ENCODE results near the gene LAPTM4A. TPM values are rescaled to one million over a fixed set of nuclear protein-coding genes. Genes with fewer than 3 reads are reported as not detected.
A peak's percentile ranks its signal among the peaks of the same experiment; 100 is the strongest.
"Not testable (repeated sequence)": the region's sequence is repeated elsewhere in the genome, so short reads cannot be mapped to it uniquely, and the experiment has no call there.

The LAPTM4A gene
- total RNA-seq, 1 experiment from 2014 or later = 122 TPM

DNA sequence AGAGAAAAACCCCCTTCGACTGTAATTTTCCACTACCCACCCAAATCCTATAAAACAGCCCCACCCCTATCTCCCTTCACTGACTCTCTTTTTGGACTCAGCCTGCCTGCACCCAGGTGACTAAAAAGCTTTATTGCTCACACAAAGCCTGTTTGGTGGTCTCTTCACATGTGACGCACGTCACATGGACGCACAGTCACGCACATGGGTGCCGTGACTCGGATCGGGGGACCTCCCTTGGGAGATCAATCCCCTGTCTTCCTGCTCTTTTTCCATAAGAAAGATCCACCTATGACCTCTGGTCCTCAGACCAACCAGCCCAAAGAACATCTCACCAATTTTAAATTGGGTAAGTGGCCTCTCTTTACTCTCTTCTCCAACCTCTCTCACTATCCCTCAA lies 31.4 kb upstream of the LAPTM4A start:
- DNase-seq; H3K4me3 ChIP-seq (ENCODE audit: insufficient read depth, low read depth, low read length); H3K36me3 ChIP-seq (replicated peaks; ENCODE audit: control insufficient read depth, insufficient read depth, low read length); H3K27me3 ChIP-seq (ENCODE audit: control insufficient read depth, insufficient read depth, low read length): not testable (repeated sequence)

DNA sequence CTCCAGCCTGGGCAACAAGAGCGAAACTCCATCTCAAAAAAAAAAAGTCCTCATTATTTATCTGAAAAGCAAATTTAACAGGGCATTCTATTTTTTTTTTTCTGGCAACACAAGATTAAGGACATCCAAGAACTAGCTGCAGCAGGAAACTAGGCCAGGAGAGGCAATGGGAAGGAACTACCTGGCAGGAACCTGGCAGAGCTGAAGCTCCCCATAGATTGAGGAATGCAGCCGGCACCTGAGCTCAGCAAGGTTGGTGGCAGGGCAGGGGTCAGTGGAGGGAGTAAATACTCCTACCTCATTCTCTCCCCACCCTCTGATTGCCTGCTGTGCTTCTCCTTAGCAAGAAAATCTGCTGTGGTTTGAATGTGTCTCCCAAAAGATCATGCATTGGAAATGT lies 30.4 kb upstream of the LAPTM4A start:
- Histone ChIP-seq H3K4me3 (ENCODE audit: insufficient read depth, low read depth, low read length) (no peak overlapping the region), H3K27me3 (ENCODE audit: control insufficient read depth, insufficient read depth, low read length) (no peaks in the 10 kb centered on the region), H3K36me3 (replicated peaks; ENCODE audit: control insufficient read depth, insufficient read depth, low read length) (no peaks in the 10 kb centered on the region)
- DNase-seq = no peak

DNA sequence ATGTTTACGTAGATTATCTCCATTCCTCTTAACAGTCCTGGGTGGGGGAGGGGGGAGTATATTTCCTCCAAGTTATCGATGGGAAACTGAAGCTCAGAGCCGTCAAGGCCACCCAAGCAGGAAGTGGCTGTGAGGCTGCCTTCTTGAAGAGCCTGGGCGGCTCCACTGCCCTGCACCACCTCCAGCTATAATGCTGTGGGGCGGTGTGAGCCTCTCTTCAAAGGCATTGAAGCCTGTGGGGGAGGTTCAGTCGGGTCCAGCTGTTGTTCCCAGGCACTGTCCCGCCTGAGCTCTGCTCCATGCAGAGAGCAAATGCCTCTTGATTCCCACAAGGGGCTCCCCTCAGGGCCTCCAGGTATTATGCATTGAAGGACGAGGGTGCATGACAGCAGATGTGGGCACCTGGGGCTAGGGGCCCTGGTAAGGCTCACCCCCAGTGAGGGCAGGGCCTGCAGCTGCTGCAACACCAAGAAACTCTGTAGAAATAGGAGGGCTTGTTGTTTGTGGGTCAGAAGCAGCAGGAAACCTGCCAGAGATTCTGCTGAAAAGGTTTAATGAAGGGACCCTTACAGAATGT lies 29.5 kb upstream of the LAPTM4A start:
- peak; percentile 57 for DNase-seq
- H3K4me3 ChIP-seq (ENCODE audit: insufficient read depth, low read depth, low read length) = no peak overlapping the region
- H3K36me3 ChIP-seq (replicated peaks; ENCODE audit: control insufficient read depth, insufficient read depth, low read length) = no peaks in the 10 kb centered on the region
- no peaks in the 10 kb centered on the region for H3K27me3 ChIP-seq (ENCODE audit: control insufficient read depth, insufficient read depth, low read length)

DNA sequence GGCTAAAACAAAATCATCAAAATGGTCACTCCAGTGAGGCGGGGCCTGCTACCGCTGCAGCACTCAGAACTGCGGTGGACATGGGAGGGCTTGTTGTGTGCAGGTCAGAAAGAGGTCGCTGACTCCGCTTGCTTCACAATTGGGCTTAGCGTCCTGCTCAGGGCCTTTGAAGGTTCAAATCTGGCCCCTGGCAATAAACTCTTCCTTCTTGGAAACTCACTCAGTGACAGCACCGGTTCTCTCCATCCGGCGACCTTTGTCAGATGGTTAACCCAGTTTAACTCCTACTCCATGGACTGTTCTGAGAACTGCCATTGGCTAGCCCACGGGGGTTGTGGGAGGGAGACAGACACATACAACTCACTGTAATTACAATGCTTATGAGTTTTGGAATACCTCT lies 29.0 kb upstream of the LAPTM4A start:
- Histone ChIP-seq H3K4me3 (ENCODE audit: insufficient read depth, low read depth, low read length) (no peak overlapping the region), H3K27me3 (ENCODE audit: control insufficient read depth, insufficient read depth, low read length) (no peaks in the 10 kb centered on the region), H3K36me3 (replicated peaks; ENCODE audit: control insufficient read depth, insufficient read depth, low read length) (no peaks in the 10 kb centered on the region)
- DNase-seq = no peak

DNA sequence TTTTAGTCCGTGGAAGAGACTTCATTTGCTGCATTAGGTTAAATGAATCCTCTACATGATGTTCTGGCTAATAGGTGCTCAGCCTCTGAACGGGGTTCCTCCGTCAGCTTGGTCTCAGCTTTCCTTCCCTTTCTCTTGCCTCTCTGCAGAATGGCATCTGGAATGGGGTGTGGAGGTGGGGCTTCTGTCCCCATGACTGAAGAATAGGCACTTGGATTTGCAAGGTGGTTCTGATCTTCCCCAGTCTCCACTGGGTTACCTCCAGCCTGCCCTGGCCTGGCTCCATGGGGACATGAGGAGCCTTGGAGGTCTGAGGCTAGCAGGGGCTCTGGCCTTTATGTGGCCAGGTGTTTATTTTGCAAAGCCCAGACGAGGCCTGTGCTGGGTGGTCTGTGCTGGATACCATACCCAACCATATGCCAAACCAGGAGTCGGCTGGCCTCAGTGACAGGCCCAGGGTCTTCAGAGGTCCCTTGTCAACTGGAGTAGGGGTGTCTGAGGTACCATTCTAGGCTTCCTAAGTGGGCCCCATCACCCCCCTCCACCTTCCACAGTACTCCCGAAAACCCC lies 28.2 kb upstream of the LAPTM4A start:
- H3K4me3 ChIP-seq (ENCODE audit: insufficient read depth, low read depth, low read length) = no peak overlapping the region
- DNase-seq = no peak
- H3K27me3 ChIP-seq (ENCODE audit: control insufficient read depth, insufficient read depth, low read length) = no peaks in the 10 kb centered on the region

DNA sequence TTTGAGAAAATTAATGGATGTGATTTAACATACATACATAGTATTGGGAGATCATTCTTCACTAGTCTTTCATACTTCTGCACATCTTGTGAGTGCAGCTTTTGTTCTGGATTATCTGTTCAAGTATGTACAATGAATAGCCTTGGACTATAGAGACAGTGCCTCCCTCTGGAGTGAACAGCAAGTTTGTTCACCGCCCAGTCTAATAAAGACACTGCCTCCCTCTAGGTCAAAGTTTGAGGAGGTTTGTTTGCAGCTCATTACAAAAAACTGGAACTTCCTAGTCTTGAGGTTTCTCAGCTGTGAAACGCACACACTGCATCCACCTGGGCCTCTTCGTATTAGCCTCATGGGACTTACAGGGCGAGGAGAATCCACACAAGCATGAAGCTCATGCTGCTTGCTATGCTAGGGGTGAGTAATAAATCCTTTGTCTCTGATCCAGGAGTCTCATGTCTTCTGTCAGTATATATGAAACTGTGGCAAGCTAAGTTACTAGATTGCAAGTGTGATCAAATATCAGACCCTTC lies 26.0 kb upstream of the LAPTM4A start:
- H3K36me3 ChIP-seq (replicated peaks; ENCODE audit: control insufficient read depth, insufficient read depth, low read length) = no peaks in the 10 kb centered on the region
- no peaks in the 10 kb centered on the region for H3K27me3 ChIP-seq (ENCODE audit: control insufficient read depth, insufficient read depth, low read length)
- no peak for DNase-seq
- H3K4me3 ChIP-seq (ENCODE audit: insufficient read depth, low read depth, low read length) = no peak overlapping the region

More for the DNA sequence above, 28.2 kb upstream of the LAPTM4A start:
- H3K36me3 ChIP-seq (replicated peaks; ENCODE audit: control insufficient read depth, insufficient read depth, low read length) = no peaks in the 10 kb centered on the region

DNA sequence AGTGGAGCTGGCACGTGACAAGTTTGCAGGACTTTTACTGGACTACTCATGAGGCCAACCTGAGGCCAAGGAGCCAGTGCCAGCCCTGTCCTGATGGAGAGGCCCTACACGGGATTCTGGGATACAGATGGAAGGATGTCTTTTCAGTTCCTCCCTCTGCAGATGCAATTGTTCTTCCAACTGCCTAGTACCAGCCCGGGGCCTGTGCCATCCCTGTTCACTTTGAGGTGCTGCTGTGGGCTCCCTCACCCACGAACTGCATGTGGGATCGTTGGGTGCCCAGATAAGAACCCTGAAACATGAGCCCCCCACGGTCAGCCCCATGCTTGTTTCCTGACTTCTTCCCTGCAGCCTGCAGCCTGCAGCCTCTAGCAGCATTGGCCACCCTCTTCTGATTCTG lies 25.3 kb upstream of the LAPTM4A start:
- H3K27me3 ChIP-seq (ENCODE audit: control insufficient read depth, insufficient read depth, low read length) = no peaks in the 10 kb centered on the region
- no peak overlapping the region for H3K4me3 ChIP-seq (ENCODE audit: insufficient read depth, low read depth, low read length)
- H3K36me3 ChIP-seq (replicated peaks; ENCODE audit: control insufficient read depth, insufficient read depth, low read length) = no peaks in the 10 kb centered on the region
- no peak for DNase-seq

DNA sequence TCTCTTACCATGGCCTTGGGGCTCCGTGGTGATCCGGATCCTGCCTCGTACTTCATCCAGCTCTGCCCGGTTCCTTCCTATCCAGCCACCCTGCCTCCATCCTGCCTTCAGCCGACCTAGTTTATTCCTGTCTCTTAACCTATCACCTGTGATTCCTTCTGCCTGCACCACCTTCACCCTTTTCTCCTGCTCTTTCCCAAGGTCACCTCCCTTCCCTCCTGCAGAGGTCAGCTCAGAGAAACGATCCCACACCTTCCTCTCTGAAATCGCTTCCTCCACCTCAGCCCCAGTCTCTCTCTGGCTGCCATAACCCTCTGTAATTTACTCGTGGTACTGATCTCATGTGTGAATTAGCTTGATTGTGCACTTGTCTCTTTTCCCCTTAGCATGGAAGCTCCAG lies 23.5 kb upstream of the LAPTM4A start:
- H3K36me3 ChIP-seq (replicated peaks; ENCODE audit: control insufficient read depth, insufficient read depth, low read length) = no peaks in the 10 kb centered on the region
- H3K4me3 ChIP-seq (ENCODE audit: insufficient read depth, low read depth, low read length) = no peak overlapping the region
- DNase-seq = no peak
- H3K27me3 ChIP-seq (ENCODE audit: control insufficient read depth, insufficient read depth, low read length) = no peaks in the 10 kb centered on the region

DNA sequence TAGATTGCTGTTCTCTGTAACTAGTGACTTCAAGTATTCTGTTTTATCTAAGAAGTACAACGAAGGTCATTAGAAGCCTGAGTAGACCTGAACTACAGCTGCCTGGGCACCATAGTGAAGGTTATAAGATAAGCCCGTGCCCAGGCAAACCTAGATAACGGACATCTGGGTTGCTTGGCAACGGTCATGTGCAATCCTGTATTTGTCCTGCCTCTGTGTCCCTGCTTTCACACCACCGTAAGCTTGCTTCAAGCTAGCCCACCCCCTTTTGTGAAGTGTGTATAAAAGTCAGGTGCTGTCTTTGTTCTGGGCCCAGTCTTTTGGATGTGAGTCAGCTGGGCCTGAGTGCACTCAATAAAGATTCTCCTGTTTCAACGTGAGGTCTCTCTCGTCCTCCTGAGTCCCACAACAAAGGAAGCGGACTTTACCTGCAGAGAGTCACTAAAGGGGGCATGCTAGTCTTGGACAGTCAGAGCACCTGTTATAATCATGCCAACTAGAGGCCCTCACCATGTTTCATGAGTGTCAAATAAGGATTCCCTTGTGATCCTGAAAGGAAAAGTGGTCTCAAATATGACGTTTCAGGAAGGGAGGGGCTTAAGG lies 22.7 kb upstream of the LAPTM4A start:
- DNase-seq; H3K4me3 ChIP-seq (ENCODE audit: insufficient read depth, low read depth, low read length); H3K36me3 ChIP-seq (replicated peaks; ENCODE audit: control insufficient read depth, insufficient read depth, low read length); H3K27me3 ChIP-seq (ENCODE audit: control insufficient read depth, insufficient read depth, low read length): not testable (repeated sequence)

DNA sequence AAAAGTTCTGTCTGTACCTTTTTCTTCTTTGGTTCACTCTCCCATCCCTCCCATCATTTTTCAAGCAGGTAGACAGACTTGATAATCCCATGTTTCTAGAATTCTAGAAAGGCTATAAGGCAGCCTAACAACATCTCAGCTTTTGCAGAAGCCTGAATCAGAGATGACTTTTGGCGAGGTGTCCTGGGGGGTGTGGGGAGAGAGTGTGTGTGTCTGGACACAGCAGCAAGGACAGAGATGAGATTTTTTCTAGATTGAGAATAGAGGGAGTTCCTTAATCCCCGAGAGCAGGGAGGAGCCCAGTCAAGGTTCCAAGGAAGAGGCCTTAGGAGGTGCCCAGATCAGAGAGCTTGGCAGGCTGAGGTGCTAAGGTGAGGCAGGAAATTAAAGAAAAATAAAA lies 22.0 kb upstream of the LAPTM4A start:
- Histone ChIP-seq H3K27me3 (ENCODE audit: control insufficient read depth, insufficient read depth, low read length) (no peaks in the 10 kb centered on the region), H3K36me3 (replicated peaks; ENCODE audit: control insufficient read depth, insufficient read depth, low read length) (no peaks in the 10 kb centered on the region), H3K4me3 (ENCODE audit: insufficient read depth, low read depth, low read length) (no peak overlapping the region)
- DNase-seq = no peak

DNA sequence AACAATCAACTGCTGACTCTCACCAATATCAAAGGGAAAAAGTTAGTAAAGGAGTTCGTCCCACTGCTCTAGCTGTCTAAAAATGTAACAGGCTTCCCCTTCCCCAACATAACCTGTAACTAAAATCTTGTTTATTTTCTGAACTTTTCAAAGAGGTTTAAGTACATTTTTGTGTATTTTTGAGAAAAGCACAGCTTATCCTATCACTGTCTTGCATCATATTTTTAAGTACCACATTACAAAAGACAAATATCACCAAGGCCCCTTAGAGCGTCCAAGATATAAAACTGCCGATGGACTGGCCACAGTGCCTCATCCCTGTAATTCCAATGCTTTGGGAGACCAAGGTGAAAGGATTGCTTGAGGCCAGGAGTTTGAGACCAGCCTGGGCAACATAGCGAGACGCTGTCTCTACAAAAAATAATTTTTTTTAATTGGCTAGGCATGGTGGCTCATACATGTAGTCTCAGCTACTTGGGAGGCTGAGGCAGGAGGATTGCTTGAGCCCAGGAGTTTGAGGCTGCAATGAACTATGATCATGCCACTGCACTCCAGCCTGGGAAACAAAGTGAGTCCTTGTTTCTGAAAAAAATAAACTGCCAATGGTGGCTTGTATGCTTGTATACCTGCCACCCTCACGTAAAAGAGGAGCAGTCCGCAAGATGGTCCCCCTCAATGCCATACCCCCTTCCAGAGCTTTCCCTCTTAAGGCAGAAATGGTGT lies 21.2 kb upstream of the LAPTM4A start:
- no peaks in the 10 kb centered on the region for H3K36me3 ChIP-seq (replicated peaks; ENCODE audit: control insufficient read depth, insufficient read depth, low read length)
- no peak overlapping the region for H3K4me3 ChIP-seq (ENCODE audit: insufficient read depth, low read depth, low read length)
- no peak for DNase-seq
- no peaks in the 10 kb centered on the region for H3K27me3 ChIP-seq (ENCODE audit: control insufficient read depth, insufficient read depth, low read length)

DNA sequence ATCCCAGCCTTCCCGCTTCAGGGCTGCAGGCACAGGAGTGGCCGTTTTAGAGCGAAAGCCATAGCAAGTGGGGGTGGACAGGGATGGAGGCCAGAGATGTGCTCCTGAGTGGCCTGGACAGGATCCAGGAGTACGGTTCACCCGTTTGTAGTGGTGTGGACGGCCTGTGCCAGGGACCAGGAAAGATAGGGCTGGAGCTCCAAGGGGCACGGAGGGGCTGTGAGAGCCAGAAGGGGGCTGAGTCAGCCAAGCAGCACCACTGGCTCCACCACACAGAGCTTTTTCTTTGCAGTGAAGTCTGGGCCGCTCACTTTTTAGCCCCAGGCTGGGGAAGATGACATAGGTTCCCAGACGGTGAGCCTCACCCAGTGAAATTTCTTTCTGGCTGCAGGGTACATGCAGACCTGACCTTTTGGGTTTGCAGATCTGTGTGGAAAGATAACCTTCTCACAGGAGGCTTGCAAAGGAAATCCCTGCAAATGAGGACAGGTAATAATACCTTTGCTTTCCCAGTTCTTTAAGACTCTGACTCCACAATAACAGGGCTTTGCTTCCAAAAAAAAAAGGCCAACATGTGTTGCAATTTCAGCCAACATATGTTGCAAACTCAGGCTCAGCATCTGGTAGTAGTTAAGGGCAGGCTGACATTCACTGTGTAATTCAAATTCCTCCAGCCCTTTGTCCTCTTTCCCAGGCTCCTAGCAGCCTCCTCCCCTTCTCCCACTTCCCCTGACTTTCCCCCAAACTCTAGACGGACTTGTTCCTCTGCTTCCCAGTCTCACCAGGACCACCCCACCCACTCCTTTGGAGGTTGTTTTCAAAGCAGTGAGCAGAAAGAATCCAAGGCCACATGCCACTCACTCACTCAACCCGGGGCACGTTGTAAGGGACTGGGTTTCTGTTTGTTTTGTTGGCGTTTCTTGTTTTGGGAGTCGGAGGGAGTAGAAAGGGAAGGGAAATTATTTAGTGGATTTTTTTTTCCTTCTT lies 20.3 kb upstream of the LAPTM4A start:
- H3K36me3 ChIP-seq (replicated peaks; ENCODE audit: control insufficient read depth, insufficient read depth, low read length) = no peaks in the 10 kb centered on the region
- no peaks in the 10 kb centered on the region for H3K27me3 ChIP-seq (ENCODE audit: control insufficient read depth, insufficient read depth, low read length)
- no peak overlapping the region for H3K4me3 ChIP-seq (ENCODE audit: insufficient read depth, low read depth, low read length)
- DNase-seq = no peak

DNA sequence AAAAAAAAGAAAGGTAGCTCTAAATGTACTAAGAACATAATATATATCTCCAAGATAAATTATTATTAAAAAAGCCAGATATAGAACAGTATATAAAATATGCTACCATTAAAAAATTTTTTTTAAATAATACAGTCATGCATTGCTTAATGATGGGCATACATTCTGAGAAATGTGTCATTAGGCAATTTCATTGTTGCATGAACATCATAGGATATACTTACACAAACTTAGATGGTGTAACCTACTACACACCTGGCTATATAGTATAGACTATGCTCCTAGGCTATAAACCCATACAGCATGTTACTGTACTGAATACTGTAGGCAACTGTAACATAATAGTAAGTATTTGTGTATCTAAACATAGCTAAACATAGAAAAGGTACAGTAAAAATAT lies 18.3 kb upstream of the LAPTM4A start:
- DNase-seq = no peak
- Histone ChIP-seq H3K27me3 (ENCODE audit: control insufficient read depth, insufficient read depth, low read length) (no peaks in the 10 kb centered on the region), H3K4me3 (ENCODE audit: insufficient read depth, low read depth, low read length) (no peak overlapping the region), H3K36me3 (replicated peaks; ENCODE audit: control insufficient read depth, insufficient read depth, low read length) (no peaks in the 10 kb centered on the region)

DNA sequence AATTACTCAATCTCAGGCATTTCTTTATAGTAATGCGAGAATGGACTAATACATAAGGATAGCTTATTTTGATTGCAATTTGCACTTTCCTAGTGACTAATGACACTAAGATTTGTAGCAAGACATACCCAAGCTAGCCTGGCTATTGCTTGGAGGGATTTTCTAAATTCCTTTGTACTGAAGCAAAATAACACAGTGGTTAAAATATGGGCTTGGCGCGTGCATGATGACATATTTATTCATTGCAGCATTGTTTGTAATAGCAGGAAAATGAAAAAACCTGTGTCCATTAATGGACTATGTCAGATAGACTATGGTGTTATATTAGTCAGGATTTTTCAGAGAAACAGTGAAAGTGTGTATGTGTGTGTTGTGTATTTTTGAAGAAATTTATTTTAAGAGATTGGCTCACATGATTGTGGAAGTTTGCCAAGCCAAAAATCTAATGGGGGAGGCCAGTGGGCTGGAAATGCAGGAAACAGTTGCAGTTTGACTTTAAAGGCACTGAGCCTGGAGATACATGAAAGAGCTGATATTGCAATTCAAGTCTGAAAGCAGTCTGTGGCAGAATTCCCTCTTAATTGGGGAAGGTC lies 16.7 kb upstream of the LAPTM4A start:
- Histone ChIP-seq H3K36me3 (replicated peaks; ENCODE audit: control insufficient read depth, insufficient read depth, low read length) (no peaks in the 10 kb centered on the region), H3K27me3 (ENCODE audit: control insufficient read depth, insufficient read depth, low read length) (no peaks in the 10 kb centered on the region), H3K4me3 (ENCODE audit: insufficient read depth, low read depth, low read length) (no peak overlapping the region)
- DNase-seq = no peak
